Breast epithelium (tissue), 3 donors: Measurements from ENCODE around the gene KIAA0513.

Source experiments
- POLR2A ChIP-seq: fragments of 450-650 bp; IDR thresholded peaks from one replicate; pipeline ENCODE4 v1.6.1; 2016; ENCODE audit warnings: antibody characterized with exemption, mild to moderate bottlenecking, moderate library complexity
- POLR2AphosphoS5 ChIP-seq, 3 donors: sonication (generic); formaldehyde crosslinking; IDR thresholded peaks; one replicate each; pipeline ENCODE4 v1.6.1; 2017; ENCODE audit warnings: antibody characterized with exemption in 3 of 3

GRCh38 chr16:84999200-84999599, 28.4 kb upstream of the KIAA0513 start:
- TF ChIP-seq POLR2A (no peak), POLR2AphosphoS5 (IDR thresholded peaks at IDR 0.05) (no peak)
